SK-N-SH (cell line): Measurements from ENCODE around the gene ACP3. TPM values are rescaled to one million over a fixed set of nuclear protein-coding genes. Genes with fewer than 3 reads are reported as not detected.
"Not testable (repeated sequence)": the region's sequence is repeated elsewhere in the genome, so short reads cannot be mapped to it uniquely, and the experiment has no call there.

Experiments used
- CTCF ChIA-PET: fragments of 300-600, 350-600 bp; formaldehyde crosslinking; extraction: SDS; loops from one replicate; lab custom pipeline; 2021; lab: Yijun Ruan, JAX
- POLR2A ChIA-PET: fragments of 350-600 bp; sonication (Branson Sonifier 250); formaldehyde crosslinking; extraction: SDS; loops from one replicate; lab custom pipeline; 2020; ENCODE audit warnings: antibody characterized with exemption, inconsistent platforms; lab: Yijun Ruan, JAX
- DNase-seq: peaks from one replicate; pipeline ENCODE4 v3.0.0; 2012
- H2AFZ ChIP-seq: fragments of 200-600 bp; sonication (generic); 2 replicates; pipeline ENCODE4 v1.8.1; 2016; ENCODE audit warnings: antibody characterized with exemption, mild to moderate bottlenecking, low read depth
- H3F3A ChIP-seq: fragments of 200-600 bp; sonication (generic); replicated peaks from 2 replicates; pipeline ENCODE3; 2016; ENCODE audit warnings: antibody characterized with exemption, mild to moderate bottlenecking; ENCODE audit not compliant: insufficient read depth
- H3K27ac ChIP-seq, 2 experiments: fragments of 200-500 bp in 1 of 2; fragments of 200-600 bp in 1 of 2; sonication (Bioruptor generic) in 1 of 2; sonication (generic), shearing (Covaris generic) in 1 of 2; 2 replicates each; pipeline versions ENCODE4 v1.5.1 to v1.6.1; 2014 to 2016; ENCODE audit warnings: low read depth in 2 of 2, inconsistent platforms in 1 of 2, low read length in 1 of 2, mild to moderate bottlenecking in 1 of 2, mixed read lengths in 1 of 2
- H3K27me3 ChIP-seq: fragments of 200-600 bp; sonication (generic), shearing (Covaris generic); 2 replicates; pipeline ENCODE4 v1.6.1; 2016; ENCODE audit warnings: mixed run types; ENCODE audit not compliant: insufficient read depth
- H3K36me3 ChIP-seq, 2 experiments: fragments of 200-500 bp in 1 of 2; fragments of 200-600 bp in 1 of 2; sonication (Bioruptor generic) in 1 of 2; sonication (generic) in 1 of 2; replicated peaks in 1 of 2; 2 replicates each; pipeline versions ENCODE3 to v1.5.1; 2014 to 2016; ENCODE audit warnings: low read length in 1 of 2, mild to moderate bottlenecking in 1 of 2; ENCODE audit not compliant: insufficient read depth in 2 of 2, control insufficient read depth in 1 of 2
- H3K4me1 ChIP-seq, 2 experiments: fragments of 200-500 bp in 1 of 2; fragments of 200-600 bp in 1 of 2; sonication (Bioruptor generic) in 1 of 2; sonication (generic), shearing (Covaris generic) in 1 of 2; 2 replicates each; pipeline versions ENCODE4 v1.5.1 to v1.6.1; 2014 to 2016; ENCODE audit warnings: low read depth in 1 of 2, low read length in 1 of 2, mixed run types in 1 of 2; ENCODE audit not compliant: insufficient read depth in 2 of 2, control insufficient read depth in 1 of 2
- H3K4me2 ChIP-seq: fragments of 200-600 bp; sonication (generic), shearing (Covaris generic); 2 replicates; pipeline ENCODE4 v1.6.1; 2017; ENCODE audit warnings: mixed run types
- H3K4me3 ChIP-seq, 2 experiments: fragments of 200-500 bp in 1 of 2; fragments of 200-600 bp in 1 of 2; sonication (Bioruptor generic) in 1 of 2; sonication (generic), shearing (Covaris generic) in 1 of 2; 2 replicates each; pipeline versions ENCODE4 v1.5.1 to v1.8.1; 2014 to 2016; ENCODE audit warnings: low read depth in 2 of 2, inconsistent platforms in 1 of 2, low read length in 1 of 2, mild to moderate bottlenecking in 1 of 2, mixed read lengths in 1 of 2, moderate library complexity in 1 of 2
- H3K79me2 ChIP-seq: fragments of 200-600 bp; sonication (generic); 2 replicates; pipeline ENCODE4 v1.8.1; 2017; ENCODE audit warnings: mild to moderate bottlenecking; ENCODE audit not compliant: insufficient read depth
- H3K9ac ChIP-seq: fragments of 200-600 bp; sonication (generic); 2 replicates; pipeline ENCODE4 v1.6.1; 2017; ENCODE audit warnings: mixed run types
- H3K9me2 ChIP-seq: fragments of 200-600 bp; sonication (generic); 2 replicates; pipeline ENCODE4 v1.6.1; 2017; ENCODE audit warnings: mixed run types
- H3K9me3 ChIP-seq: fragments of 200-600 bp; sonication (generic); 2 replicates; pipeline ENCODE4 v1.6.1; 2017; ENCODE audit warnings: mixed run types, mild to moderate bottlenecking, moderate library complexity
- H4K20me1 ChIP-seq: fragments of 200-600 bp; sonication (generic); 2 replicates; pipeline ENCODE4 v1.6.1; 2017; ENCODE audit warnings: mild to moderate bottlenecking, mixed run types; ENCODE audit not compliant: insufficient read depth
- ELF1 ChIP-seq: IDR thresholded peaks from 2 replicates; pipeline ENCODE4 v1.4.0; 2012
- JUND ChIP-seq: IDR thresholded peaks from 2 replicates; pipeline ENCODE4 v1.4.0; 2012
- POLR2AphosphoS5 ChIP-seq: IDR thresholded peaks from 2 replicates; pipeline ENCODE4 v1.6.1; 2012; ENCODE audit warnings: low read depth, low read length
- RAD21 ChIP-seq: IDR thresholded peaks from 2 replicates; pipeline ENCODE4 v1.6.1; 2012; ENCODE audit warnings: mild to moderate bottlenecking, low read length
- RFX5 ChIP-seq: IDR thresholded peaks from 2 replicates; pipeline ENCODE4 v1.6.1; 2012; ENCODE audit warnings: mild to moderate bottlenecking, improper control_type of control experiment, low read length
- RXRA ChIP-seq: IDR thresholded peaks from 2 replicates; pipeline ENCODE4 v1.4.0; 2012; ENCODE audit warnings: low read depth, mild to moderate bottlenecking, borderline replicate concordance
- SMC3 ChIP-seq: IDR thresholded peaks from 2 replicates; pipeline ENCODE4 v1.6.1; 2012; ENCODE audit warnings: low read depth, low read length, improper control_type of control experiment
- TEAD4 ChIP-seq: IDR thresholded peaks from 2 replicates; pipeline ENCODE4 v1.4.0; 2012; ENCODE audit warnings: mild to moderate bottlenecking, borderline replicate concordance; ENCODE audit not compliant: insufficient read depth
- WGBS: methylation state at CpG from one replicate; pipeline ENCODE4 v1.1.6; 2017; ENCODE audit warnings: low lambda C conversion rate; 5-methylcytosine and 5-hydroxymethylcytosine counted together
- polyA plus RNA-seq, 3 experiments: library from polyadenylated mRNA; depleted of rRNA; stranded (reverse); fragments of >200 nt; gene quantifications; 2 replicates each; pipeline ENCODE4 v1.2.3, GENCODE V29; 2012

The ACP3 gene
- polyA plus RNA-seq, 1 of the 3 experiments (the other 2 are of a cell fraction) = 0.30 TPM

GRCh38 chr3:132303336-132304201, 13.6 kb upstream of the ACP3 start:
- H3K4me1 ChIP-seq, DNase-seq, H3K4me2 ChIP-seq, H4K20me1 ChIP-seq, POLR2A ChIA-PET, H3K4me3 ChIP-seq, H3F3A ChIP-seq, CTCF ChIA-PET, H3K27me3 ChIP-seq, H3K9me2 ChIP-seq, H3K27ac ChIP-seq, H3K9me3 ChIP-seq, H2AFZ ChIP-seq, H3K36me3 ChIP-seq, H3K9ac ChIP-seq, H3K79me2 ChIP-seq: not testable (repeated sequence)
- 46% methylated on average over 6 of the region's 6 CpGs for WGBS

GRCh38 chr3:132304351-132304750, 12.9 kb upstream of the ACP3 start:
- H3K4me3 ChIP-seq, H3K9me3 ChIP-seq, H3K36me3 ChIP-seq, H3K27ac ChIP-seq, H3K27me3 ChIP-seq, H3K4me2 ChIP-seq, H2AFZ ChIP-seq, POLR2A ChIA-PET, CTCF ChIA-PET, H3F3A ChIP-seq, H3K79me2 ChIP-seq, H3K9ac ChIP-seq, H3K4me1 ChIP-seq, DNase-seq, H4K20me1 ChIP-seq, H3K9me2 ChIP-seq: not testable (repeated sequence)
- WGBS = 33% methylated on average over 2 of the region's 2 CpGs

- H3K79me2 ChIP-seq, H3K4me2 ChIP-seq, H3K27me3 ChIP-seq, H3K9me3 ChIP-seq, CTCF ChIA-PET, H3K9ac ChIP-seq, DNase-seq, H3K27ac ChIP-seq, H3K4me3 ChIP-seq, H3K36me3 ChIP-seq, H3K9me2 ChIP-seq, H4K20me1 ChIP-seq, H3F3A ChIP-seq, POLR2A ChIA-PET, H3K4me1 ChIP-seq, H2AFZ ChIP-seq: not testable (repeated sequence)
- WGBS = 80% methylated on average over 11 of the region's 11 CpGs
Measured at GRCh38 chr3:132310057-132310456, 7.2 kb upstream of the ACP3 start.

GRCh38 chr3:132311316-132311715, 5.9 kb upstream of the ACP3 start:
- Histone ChIP-seq H3K27me3 (no peaks in the 10 kb centered on the region; the same call in 1 of the 2 replicates), H3K36me3 (no peaks in the 10 kb centered on the region), H3K4me3 (no peak overlapping the region), H2AFZ (no peak overlapping the region), H3K9me2 (no peaks in the 10 kb centered on the region), H3K9ac (no peak overlapping the region), H3K79me2 (no peaks in the 10 kb centered on the region), H3F3A (no peaks in the 10 kb centered on the region), H3K9me3 (no peaks in the 10 kb centered on the region), H3K4me1 (no peaks in the 10 kb centered on the region; a peak in 1 of 4 replicates), H4K20me1 (no peaks in the 10 kb centered on the region), H3K4me2 (no peak overlapping the region), H3K27ac (no peak overlapping the region)
- ChIA-PET CTCF (no interaction called here), POLR2A (no interaction called here)
- no peak for TF ChIP-seq ELF1
- no peak for TF ChIP-seq RAD21
- no peak for TF ChIP-seq SMC3
- TF ChIP-seq JUND = no peak
- no peak for TF ChIP-seq RXRA
- TF ChIP-seq TEAD4 = no peak
- no peak for TF ChIP-seq RFX5
- TF ChIP-seq POLR2AphosphoS5 = no peak
- 62% methylated on average over 3 of the region's 3 CpGs for WGBS
- DNase-seq = no peak
